HL-60 (cell line): Measurements from ENCODE around the gene DENND1A.
"Not testable (repeated sequence)": the region's sequence is repeated elsewhere in the genome, so short reads cannot be mapped to it uniquely, and the experiment has no call there.

ENCODE experiments used
- DNase-seq, 2 experiments: peaks; one replicate each; pipeline ENCODE4 v3.0.0-alpha.2; 2010 to 2020; ENCODE audit warnings: low read depth in 1 of 2, low spot score in 1 of 2
- H3K27ac ChIP-seq: fragments of 250-450 bp; sonication (Bioruptor Pico); replicated peaks from 2 replicates; pipeline ENCODE4 v1.5.1; 2020; ENCODE audit warnings: mild to moderate bottlenecking, moderate library complexity
- H3K27me3 ChIP-seq: fragments of 250-450 bp; sonication (Bioruptor Pico); 2 replicates; pipeline ENCODE4 v1.5.1; 2021; ENCODE audit warnings: mild to moderate bottlenecking, moderate library complexity; ENCODE audit not compliant: insufficient read depth, poor library complexity, severe bottlenecking
- H3K4me3 ChIP-seq: replicated peaks from 2 replicates; pipeline ENCODE4 v1.5.1; 2011; ENCODE audit warnings: mild to moderate bottlenecking, control low read depth, low read length; ENCODE audit not compliant: insufficient read depth
- CTCF ChIP-seq: IDR thresholded peaks from one replicate; pipeline ENCODE4 v1.5.1; 2011; ENCODE audit warnings: low read length, control low read depth, inconsistent platforms; ENCODE audit not compliant: insufficient read depth
- GABPA ChIP-seq: IDR thresholded peaks from 2 replicates; pipeline ENCODE4 v1.6.1; 2012; ENCODE audit warnings: low read depth
- POLR2AphosphoS5 ChIP-seq: IDR thresholded peaks from 2 replicates; pipeline ENCODE4 v1.6.1; 2012; ENCODE audit warnings: low read depth
- REST ChIP-seq: IDR thresholded peaks from 2 replicates; pipeline ENCODE4 v1.6.1; 2012; ENCODE audit warnings: low read depth; ENCODE audit not compliant: insufficient replicate concordance
- SPI1 ChIP-seq: IDR thresholded peaks from 2 replicates; pipeline ENCODE4 v1.6.1; 2012; ENCODE audit warnings: low read depth, mild to moderate bottlenecking, borderline replicate concordance

DENND1A gene

DNA sequence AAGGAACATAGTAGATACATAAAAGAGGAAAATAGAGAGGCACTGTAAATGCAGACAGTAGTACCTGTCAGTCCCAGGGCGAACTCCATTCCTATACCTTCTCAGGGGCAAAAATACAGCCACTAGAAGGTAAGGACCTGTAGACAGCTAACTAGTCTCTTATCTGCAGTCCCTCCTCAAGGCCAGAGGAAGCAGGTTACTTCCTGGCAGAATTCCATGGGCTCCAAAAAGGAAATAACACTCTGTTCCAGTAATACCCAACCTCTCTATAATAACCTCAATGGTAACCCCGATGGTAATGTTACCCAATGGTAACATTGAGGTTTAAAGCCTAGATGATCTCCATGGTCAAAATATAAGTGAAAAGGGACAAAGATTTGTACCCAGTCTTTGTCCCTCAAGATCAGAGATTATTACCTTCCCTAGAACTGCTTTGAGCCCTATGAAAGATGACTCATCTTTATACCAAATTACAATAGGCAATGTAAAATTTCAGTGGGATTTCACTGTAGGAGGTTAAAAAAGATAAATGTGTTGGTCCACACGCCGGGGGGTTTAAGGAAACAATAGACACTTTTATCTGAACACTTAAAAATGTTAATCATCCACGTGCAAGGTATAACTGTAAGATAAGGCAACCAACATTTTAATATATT is 113.0 kb downstream of the DENND1A start:
- H3K27ac ChIP-seq: no peak overlapping the region
- TF ChIP-seq GABPA: no peak
- no peak for TF ChIP-seq SPI1
- no peak for TF ChIP-seq POLR2AphosphoS5
- TF ChIP-seq REST: no peak
- no peak for TF ChIP-seq CTCF
- no peak overlapping the region for H3K4me3 ChIP-seq
- DNase-seq: no peak
- no peaks in the 10 kb centered on the region for H3K27me3 ChIP-seq

DNA sequence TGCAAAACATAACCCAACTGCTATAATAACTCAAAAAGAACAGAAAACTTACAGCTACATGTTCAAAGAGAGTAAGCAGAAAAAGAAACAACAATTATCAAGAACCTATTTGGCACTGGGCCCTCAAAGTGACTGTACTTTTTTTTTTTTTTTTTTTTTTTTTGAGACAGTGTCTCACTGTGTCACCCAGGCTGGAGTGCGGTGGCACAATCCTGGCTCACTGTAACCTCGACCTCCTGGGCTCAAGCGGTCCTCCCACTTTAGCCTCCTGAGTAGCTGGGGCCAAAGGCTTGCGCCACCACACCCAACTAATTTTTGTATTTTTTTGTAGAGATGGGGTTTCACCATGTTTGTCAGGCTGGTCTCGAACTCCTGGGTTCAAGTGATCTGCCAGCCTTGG is 114.1 kb downstream of the DENND1A start:
- H3K4me3 ChIP-seq, H3K27me3 ChIP-seq, DNase-seq, H3K27ac ChIP-seq: not testable (repeated sequence)

DNA sequence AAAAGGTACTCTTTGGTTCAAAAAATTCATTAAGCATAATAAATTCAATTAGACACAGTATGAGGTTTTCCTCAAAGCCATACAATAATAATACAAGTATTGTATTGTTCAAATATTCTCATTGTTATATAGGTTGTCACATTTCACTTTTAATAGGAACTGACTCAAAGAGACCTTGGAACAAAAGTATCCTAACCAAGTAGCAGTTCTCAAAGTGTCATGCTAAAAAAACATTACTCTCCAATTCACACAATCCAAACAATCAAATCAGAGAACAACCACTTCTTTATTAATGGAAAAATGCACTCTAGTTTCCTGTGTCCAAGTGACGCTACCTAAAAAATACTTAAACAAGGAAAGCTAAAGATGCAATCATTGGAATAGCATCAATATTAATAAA is 115.4 kb downstream of the DENND1A start:
- Histone ChIP-seq H3K27me3 (no peaks in the 10 kb centered on the region), H3K27ac (no peak overlapping the region), H3K4me3 (no peak overlapping the region)
- TF ChIP-seq REST: no peak
- TF ChIP-seq GABPA: no peak
- TF ChIP-seq SPI1: no peak
- TF ChIP-seq POLR2AphosphoS5: no peak
- no peak for TF ChIP-seq CTCF
- no peak for DNase-seq

GRCh38 chr9:123812984-123813383 is 116.9 kb downstream of the DENND1A start:
- DNase-seq: no peak
- Histone ChIP-seq H3K27me3 (no peaks in the 10 kb centered on the region), H3K27ac (no peak overlapping the region), H3K4me3 (no peak overlapping the region)
- TF ChIP-seq CTCF (no peak), POLR2AphosphoS5 (no peak), GABPA (no peak), REST (no peak), SPI1 (no peak)
